ENCODE measurements around the gene PPP2R5D. TPM values are rescaled to one million over a fixed set of nuclear protein-coding genes. Genes with fewer than 3 reads are reported as not detected.

Gene PPP2R5D
- polyA plus RNA-seq, 3 donors = 17.5 to 31.5 (median 24.2) TPM

DNA sequence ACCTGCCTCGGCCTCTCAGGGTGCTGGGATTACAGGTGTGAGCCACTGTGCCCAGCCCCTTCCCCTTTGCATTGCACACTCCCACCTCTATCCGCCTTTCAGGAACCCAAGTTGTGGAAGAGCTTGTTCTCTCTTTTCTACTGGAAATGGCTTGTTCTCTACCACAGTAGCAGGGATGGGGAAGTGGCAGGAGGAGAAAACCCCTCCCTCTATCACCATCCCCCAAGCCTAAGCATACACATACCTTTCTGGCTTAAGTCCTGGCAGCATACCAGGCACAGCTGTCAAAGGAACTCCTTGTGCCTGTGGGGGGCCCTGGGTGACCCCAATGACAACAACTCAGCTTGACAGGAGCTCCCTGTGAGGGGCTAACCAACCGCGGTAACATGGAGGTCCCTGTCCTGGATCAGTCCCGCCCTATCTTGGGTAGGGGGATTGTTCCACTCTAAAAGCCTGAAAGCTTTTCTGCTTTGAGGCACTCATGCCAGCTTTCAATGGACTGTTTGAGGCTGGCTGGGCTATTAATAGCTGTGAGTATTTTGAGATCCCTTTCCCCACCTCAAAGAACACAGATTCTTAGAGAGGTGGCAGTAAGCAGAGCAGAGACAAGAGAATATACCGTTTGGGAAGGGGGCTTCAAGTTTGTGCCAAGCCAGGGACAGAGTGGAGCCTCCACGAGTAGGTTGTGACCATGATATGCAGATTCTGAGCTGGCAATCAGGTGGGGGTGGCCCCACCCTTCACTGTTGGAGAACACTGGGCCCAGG is 32.0 kb downstream of the PPP2R5D start:
- 66 to 78% (median 74%) methylated on average over 7 of the region's 7 CpGs for WGBS, 3 donors
- H3K27ac ChIP-seq (ENCODE audit: low read depth, low read length) = no peak overlapping the region

DNA sequence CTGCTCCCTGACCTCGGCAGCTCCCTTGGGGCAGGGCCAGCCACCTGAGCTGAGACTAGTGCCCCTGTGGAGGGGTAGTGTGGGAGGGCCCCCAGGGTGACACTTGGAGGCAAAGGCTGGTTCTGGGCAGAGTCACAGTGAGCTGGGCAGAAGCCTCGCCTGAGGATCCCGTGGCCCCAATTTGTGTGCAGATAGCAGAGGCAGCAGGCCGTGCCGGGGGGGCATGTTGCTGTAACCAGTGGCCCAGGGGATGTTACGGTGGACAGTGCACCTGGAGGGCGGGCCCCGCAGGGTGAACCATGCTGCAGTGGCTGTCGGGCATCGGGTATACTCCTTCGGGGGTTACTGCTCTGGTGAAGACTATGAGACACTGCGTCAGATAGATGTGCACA is 32.6 kb downstream of the PPP2R5D start:
- 86 to 88% (median 87%) methylated on average over 12 of the region's 12 CpGs for WGBS, 3 donors
- H3K27ac ChIP-seq (ENCODE audit: low read depth, low read length) = no peak overlapping the region

- 83 to 98% (median 96%) methylated on average over 2 of the region's 2 CpGs for WGBS, 3 donors
- H3K27ac ChIP-seq (ENCODE audit: low read depth, low read length) = no peak overlapping the region
Observed at GRCh38 chr6:43019152-43019551, 34.8 kb downstream of the PPP2R5D start.

DNA sequence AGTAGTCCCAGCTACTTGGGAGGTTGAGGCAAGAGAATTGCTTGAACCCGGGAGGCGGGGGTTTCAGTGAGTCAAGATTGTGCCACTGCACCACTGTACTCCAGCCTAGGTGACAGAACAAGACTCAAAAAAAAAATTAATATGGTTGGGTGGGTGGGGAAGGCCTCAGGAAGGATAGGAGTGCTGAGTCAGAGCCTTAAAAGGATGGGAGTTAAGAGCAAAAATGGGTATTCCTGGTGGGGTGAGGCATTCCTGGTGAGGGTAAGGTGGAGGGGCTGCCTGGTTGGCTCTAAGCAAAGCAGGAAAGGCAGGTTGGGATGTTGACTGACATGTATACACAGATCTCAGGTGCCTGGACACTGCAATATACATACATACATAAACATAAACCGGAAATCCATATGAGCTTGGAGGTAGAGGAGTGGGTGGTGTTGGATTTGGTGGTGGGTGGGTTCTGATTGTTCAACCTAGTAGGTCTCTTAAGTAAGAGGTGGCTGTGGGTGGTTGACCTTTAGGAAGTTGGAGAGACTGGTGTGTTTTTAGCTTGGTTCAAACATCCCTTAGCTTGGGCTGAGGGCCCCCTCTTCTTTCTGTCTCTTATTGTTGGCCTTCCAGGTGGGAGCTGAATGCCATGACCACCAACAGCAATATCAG is 35.8 kb downstream of the PPP2R5D start:
- 94 to 99% (median 96%) methylated on average over 3 of the region's 3 CpGs for WGBS, 3 donors
- no peak overlapping the region for H3K27ac ChIP-seq (ENCODE audit: low read depth, low read length)

DNA sequence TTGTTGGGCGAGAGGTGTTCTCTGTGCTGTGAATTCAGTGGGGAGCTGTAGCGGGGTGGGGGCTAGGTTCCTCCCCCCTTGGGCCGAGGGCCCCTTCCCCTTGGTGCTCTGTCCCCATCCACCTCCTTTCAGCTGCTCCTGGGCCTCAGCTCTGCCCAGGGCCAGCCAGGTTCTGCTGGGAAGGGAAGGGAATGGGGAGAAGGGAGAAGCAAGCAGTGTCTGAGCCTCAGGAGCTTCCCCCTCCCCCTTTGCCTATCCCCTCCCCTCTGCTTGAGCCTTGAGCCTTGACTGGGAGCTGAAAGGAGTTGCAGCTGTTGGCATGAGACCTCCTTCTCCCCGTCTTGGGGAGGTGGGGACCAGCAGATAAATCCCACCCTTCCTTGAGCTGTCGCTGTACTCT is 36.5 kb downstream of the PPP2R5D start:
- H3K27ac ChIP-seq (ENCODE audit: low read depth, low read length) = no peak overlapping the region
- 53 to 57% (median 56%) methylated on average over 5 of the region's 5 CpGs for WGBS, 3 donors

GRCh38 chr6:43021270-43022047 is 37.1 kb downstream of the PPP2R5D start, which contains the start of gene RRP36:
TSS of gene RRP36 (plus strand) at chr6:43021623. CDS start at chr6:43021655, 32 bp downstream.
- WGBS, 3 donors = 1% methylated on average over 54 to 56 of the region's 56 CpGs
- H3K27ac ChIP-seq (ENCODE audit: low read depth, low read length) = peak within 1 kb of the TSS; percentile 48

DNA sequence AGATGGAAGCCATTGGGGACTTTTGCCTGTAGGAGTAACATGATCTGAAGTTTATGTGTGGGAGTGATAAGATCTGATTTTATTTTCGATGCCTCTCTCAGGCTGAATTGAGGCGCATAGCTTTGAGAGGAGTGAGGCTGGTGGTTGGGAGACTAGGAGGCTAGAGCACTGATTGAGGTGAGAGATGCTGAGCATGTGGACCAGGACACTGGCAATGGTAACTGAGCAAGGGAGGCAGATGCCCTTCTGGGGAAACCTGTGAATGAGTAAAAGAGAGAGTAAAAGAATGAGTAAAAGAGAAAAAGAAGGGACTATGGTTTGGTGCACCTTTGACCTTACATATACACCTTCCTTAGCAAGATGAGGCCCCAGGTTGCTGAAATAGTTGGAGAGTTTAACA is 40.1 kb downstream of the PPP2R5D start:
- WGBS, 3 donors = 79 to 87% (median 86%) methylated on average over 2 of the region's 2 CpGs
- no peak overlapping the region for H3K27ac ChIP-seq (ENCODE audit: low read depth, low read length)

DNA sequence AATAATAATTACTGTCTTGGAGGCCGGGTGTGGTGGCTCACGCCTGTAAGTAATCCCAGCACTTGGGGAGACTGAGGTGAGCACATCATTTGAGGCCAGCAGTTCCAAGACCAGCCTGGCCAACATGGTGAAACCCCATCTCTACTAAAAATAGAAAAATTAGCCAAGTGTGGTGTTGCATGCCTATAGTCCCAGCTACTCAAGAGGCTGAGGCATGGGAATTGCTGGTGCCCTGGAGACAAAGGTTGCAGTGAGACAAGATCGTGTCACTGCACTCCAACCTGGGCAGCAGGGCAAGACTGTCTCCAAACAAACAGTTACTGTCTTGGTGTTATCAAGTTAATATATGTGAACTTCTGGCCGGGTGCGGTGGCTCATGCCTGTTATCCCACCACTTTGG is 42.0 kb downstream of the PPP2R5D start:
- no peak overlapping the region for H3K27ac ChIP-seq (ENCODE audit: low read depth, low read length)
- WGBS, 3 donors = 89 to 95% (median 91%) methylated on average over 5 of the region's 5 CpGs

DNA sequence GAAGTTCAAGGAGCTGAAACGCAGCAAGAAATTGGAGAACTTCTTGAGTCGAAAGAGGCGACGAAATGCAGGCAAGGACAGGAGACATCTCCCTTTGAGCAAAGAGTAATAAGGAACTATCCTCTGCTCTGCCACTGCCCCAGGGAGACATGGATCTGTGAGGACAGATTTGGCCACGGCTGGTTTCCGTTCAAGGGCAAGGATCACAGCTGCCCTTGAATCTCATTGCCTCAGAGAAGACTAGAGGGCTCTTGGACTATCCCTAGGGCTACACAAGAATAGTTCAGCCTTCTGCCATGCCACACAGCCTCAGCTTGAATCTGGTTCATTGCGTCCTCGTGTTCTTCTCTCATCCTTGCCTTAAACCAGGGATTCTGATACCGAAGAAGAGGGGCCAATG is 44.8 kb downstream of the PPP2R5D start:
- WGBS, 3 donors = 85 to 90% (median 85%) methylated on average over 9 of the region's 9 CpGs
- no peak overlapping the region for H3K27ac ChIP-seq (ENCODE audit: low read depth, low read length)

DNA sequence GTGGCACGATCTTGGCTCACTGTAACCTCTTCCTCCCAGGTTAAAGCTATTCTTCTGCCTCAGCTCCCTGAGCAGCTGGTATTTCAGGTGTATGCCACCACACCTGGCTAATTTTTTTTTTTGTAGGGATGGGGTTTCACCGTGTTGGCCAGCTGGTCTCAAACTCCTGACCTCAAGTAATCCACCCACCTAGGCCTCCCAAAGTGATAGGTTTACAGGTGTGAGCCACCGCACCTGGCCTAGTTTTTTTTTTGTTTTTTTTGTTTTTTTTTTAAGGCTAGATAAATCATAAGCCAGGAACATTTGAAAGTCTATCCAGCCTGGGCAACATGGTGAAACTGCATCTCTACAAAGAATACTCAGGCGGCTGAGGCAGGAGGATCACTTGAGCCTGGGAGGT is 48.0 kb downstream of the PPP2R5D start:
- H3K27ac ChIP-seq (ENCODE audit: low read depth, low read length) = no peak overlapping the region
- WGBS, 3 donors = 94 to 96% (median 94%) methylated on average over 4 of the region's 4 CpGs

GRCh38 chr6:43033496-43034189 is 49.3 kb downstream of the PPP2R5D start:
- no peak overlapping the region for H3K27ac ChIP-seq (ENCODE audit: low read depth, low read length)
- whole genome bisulfite sequencing, 3 donors = 81 to 86% (median 84%) methylated on average over 2 of the region's 2 CpGs

- H3K27ac ChIP-seq (ENCODE audit: low read depth, low read length) = no peak overlapping the region
- WGBS, 3 donors = 85 to 92% (median 87%) methylated on average over 2 of the region's 2 CpGs
Observed at GRCh38 chr6:43034190-43034525, 49.8 kb downstream of the PPP2R5D start.

DNA sequence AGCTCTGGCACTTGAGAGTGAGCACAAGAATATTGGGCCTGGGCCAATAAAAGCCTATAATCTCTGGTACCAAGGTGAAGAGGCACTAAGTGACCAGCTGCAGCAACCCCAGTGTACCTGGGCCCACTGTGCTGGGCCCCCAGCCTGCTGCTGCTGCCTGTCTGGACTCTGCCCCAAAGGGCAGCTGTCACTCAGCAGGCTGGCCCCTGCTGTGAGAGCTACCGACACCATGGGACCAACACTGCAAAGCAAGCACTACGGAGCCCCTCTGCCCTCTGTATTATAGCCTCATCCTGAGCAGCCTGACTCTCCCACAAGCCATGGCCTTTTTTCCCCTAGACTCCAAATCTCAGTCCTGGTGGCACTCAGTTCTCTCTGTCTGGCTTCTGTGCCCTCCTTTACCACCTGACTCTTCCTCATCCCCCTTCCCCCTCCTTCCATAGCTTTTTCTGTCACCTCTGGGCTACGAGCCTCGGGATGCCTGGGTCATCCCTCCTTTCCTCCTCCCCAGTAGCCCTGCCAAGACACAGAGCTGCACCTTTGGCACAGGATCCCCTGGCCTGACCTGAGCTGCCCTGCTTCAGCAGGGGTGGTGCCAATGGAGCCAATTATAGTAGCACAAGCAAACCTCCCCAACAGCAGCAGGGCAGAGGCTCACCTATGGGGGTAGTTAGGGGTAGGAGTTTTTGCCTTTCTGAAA is 51.3 kb downstream of the PPP2R5D start:
- H3K27ac ChIP-seq (ENCODE audit: low read depth, low read length) = no peak overlapping the region
- 58 to 74% (median 61%) methylated on average over 4 of the region's 4 CpGs for WGBS, 3 donors

DNA sequence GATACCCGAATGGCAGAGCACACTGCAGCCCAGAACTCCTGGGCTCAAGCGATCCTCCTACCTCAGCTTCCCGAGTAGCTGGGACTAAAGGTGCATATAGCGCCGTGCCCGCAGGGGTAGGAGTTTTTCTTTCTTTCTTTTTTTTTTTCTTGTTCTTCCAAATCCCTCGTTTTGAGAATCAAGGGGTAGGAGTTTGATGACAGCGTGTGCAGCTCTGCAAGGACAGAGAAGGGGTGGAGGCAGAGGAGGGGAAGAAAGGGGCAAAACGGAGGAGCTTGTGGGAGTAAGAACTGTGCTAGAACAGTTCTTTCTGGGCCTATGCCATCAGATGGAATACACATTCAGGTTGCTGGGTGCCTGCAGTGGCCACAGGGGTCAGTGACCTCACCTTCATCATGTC is 52.3 kb downstream of the PPP2R5D start:
- 91 to 94% (median 93%) methylated on average over 9 of the region's 9 CpGs for WGBS, 3 donors
- no peak overlapping the region for H3K27ac ChIP-seq (ENCODE audit: low read depth, low read length)

- no peak overlapping the region for H3K27ac ChIP-seq (ENCODE audit: low read depth, low read length)
- WGBS, 3 donors = 84 to 89% (median 88%) methylated on average over 5 of the region's 5 CpGs
Observed at GRCh38 chr6:43037197-43037596, 52.8 kb downstream of the PPP2R5D start.

GRCh38 chr6:43037706-43038105 is 53.3 kb downstream of the PPP2R5D start:
- WGBS, 3 donors = 88 to 90% (median 89%) methylated on average over 9 of the region's 9 CpGs
- H3K27ac ChIP-seq (ENCODE audit: low read depth, low read length) = no peak overlapping the region

DNA sequence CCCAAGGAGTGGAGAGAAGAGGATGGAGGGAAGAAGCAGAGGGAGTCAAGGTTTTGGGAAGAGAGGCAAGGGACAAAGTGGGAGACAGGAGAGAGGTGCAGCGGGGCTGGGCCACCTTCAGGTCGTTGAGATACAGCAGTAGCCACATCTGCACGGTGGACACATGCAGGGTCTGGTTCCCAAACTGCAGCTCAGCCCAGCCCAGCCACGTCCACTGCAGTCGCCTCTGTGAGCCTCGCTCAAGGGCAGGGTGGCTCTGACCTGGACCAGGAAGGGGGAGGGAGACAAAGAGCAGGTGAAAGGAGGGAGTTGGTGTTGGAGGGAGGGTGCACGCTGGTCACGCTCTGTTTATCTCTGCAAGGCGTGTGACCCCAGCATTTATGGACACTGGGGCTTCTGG is 54.4 kb downstream of the PPP2R5D start:
- no peak overlapping the region for H3K27ac ChIP-seq (ENCODE audit: low read depth, low read length)
- 85 to 93% (median 87%) methylated on average over 9 of the region's 9 CpGs for WGBS, 3 donors

- 94 to 95% (median 94%) methylated on average over 18 of the region's 18 CpGs for WGBS, 3 donors
- no peak overlapping the region for H3K27ac ChIP-seq (ENCODE audit: low read depth, low read length)
Observed at GRCh38 chr6:43040542-43041257, 56.3 kb downstream of the PPP2R5D start.

Data from adipose tissue (tissue), 3 donors.